Measurements from ENCODE around the gene SELENOH.
"Not testable (repeated sequence)": the region's sequence is repeated elsewhere in the genome, so short reads cannot be mapped to it uniquely, and the experiment has no call there.

Gene SELENOH

DNA sequence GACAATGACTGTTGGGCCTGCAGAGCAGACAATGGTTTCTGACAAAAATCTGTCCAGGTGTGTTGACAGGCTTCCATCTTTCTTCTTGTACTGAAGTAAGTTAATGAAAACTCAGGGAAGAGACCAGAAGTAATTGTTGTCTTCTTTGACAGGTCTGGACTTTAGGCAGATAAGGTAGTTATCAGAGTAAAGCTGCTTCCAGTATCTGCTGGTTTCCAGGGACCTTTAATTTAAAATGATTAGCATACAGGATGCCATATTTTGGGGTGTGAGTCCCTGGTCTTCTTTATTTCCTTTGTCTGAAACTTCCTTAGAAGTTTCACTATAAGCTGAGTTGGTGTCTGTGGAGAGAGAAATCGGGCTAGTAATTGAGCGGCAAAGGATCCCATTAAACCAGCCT is 27.5 kb upstream of the SELENOH start:
- no peaks in the 10 kb centered on the region for H3K9me3 ChIP-seq (replicated peaks; ENCODE audit: insufficient read depth, low read length)
- no peak for DNase-seq
- no peak overlapping the region for H3K9ac ChIP-seq (ENCODE audit: low read length)
- H4K20me1 ChIP-seq (ENCODE audit: insufficient read depth, low read length): no peaks in the 10 kb centered on the region
- no peaks in the 10 kb centered on the region for H3K9me2 ChIP-seq (replicated peaks; ENCODE audit: insufficient read depth, low read length)
- peak overlapping the region; percentile 95 for H3K4me3 ChIP-seq (ENCODE audit: low read length)
- H3F3A ChIP-seq (ENCODE audit: insufficient read depth, low read length): 0 out of 2 replicates have a peak, but pooled peaks cover 7% of the 10 kb centered on the region
- H3K4me2 ChIP-seq (ENCODE audit: low read depth, low read length): peak overlapping the region; percentile 94
- no peak for TF ChIP-seq EZH2 (optimal IDR thresholded peaks at IDR 0.05; ENCODE audit: low read depth, low read length)
- H3K79me2 ChIP-seq (ENCODE audit: low read length): peaks cover 60% of the 10 kb centered on the region
- H3K27ac ChIP-seq (ENCODE audit: low read length): no peak overlapping the region
- H3K36me3 ChIP-seq (replicated peaks; ENCODE audit: insufficient read depth, low read length): no peaks in the 10 kb centered on the region
- H2AFZ ChIP-seq (ENCODE audit: low read length): no peak overlapping the region
- H3K4me1 ChIP-seq (ENCODE audit: low read length): peaks cover 14% of the 10 kb centered on the region
- no peaks in the 10 kb centered on the region for H3K27me3 ChIP-seq (replicated peaks; ENCODE audit: insufficient read depth, low read length)

DNA sequence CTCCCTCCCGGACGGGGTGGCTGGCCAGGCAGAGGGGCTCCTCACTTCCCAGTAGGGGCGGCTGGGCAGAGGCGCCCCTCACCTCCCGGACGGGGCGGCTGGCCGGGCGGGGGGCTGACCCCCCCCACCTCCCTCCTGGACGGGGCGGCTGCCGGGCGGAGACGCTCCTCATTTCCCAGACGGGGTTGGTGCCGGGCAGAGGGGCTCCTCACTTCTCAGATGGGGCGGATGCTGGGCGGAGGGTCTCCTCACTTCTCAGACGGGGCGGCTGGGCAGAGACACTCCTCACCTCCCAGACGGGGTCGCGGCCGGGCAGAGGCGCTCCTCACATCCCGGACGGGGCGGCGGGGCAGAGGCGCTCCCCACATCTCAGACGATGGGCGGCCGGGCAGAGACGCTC is 24.6 kb upstream of the SELENOH start:
- not testable (repeated sequence) for H2AFZ ChIP-seq (ENCODE audit: low read length); H3K9me3 ChIP-seq (replicated peaks; ENCODE audit: insufficient read depth, low read length); H4K20me1 ChIP-seq (ENCODE audit: insufficient read depth, low read length); H3K9me2 ChIP-seq (replicated peaks; ENCODE audit: insufficient read depth, low read length); DNase-seq; H3K4me1 ChIP-seq (ENCODE audit: low read length); H3K36me3 ChIP-seq (replicated peaks; ENCODE audit: insufficient read depth, low read length); H3K4me2 ChIP-seq (ENCODE audit: low read depth, low read length); H3K9ac ChIP-seq (ENCODE audit: low read length); H3K27me3 ChIP-seq (replicated peaks; ENCODE audit: insufficient read depth, low read length); H3K4me3 ChIP-seq (ENCODE audit: low read length); H3K27ac ChIP-seq (ENCODE audit: low read length); H3F3A ChIP-seq (ENCODE audit: insufficient read depth, low read length)
- H3K79me2 ChIP-seq (ENCODE audit: low read length): peaks cover 68% of the 10 kb centered on the region

- Histone ChIP-seq H3K27ac (ENCODE audit: low read length) (no peak overlapping the region), H3K4me1 (ENCODE audit: low read length) (no peaks in the 10 kb centered on the region), H4K20me1 (ENCODE audit: insufficient read depth, low read length) (no peaks in the 10 kb centered on the region), H3F3A (ENCODE audit: insufficient read depth, low read length) (no peaks in the 10 kb centered on the region), H2AFZ (ENCODE audit: low read length) (no peak overlapping the region), H3K9me2 (replicated peaks; ENCODE audit: insufficient read depth, low read length) (no peaks in the 10 kb centered on the region), H3K9me3 (replicated peaks; ENCODE audit: insufficient read depth, low read length) (no peaks in the 10 kb centered on the region), H3K27me3 (replicated peaks; ENCODE audit: insufficient read depth, low read length) (no peaks in the 10 kb centered on the region), H3K36me3 (replicated peaks; ENCODE audit: insufficient read depth, low read length) (no peaks in the 10 kb centered on the region; the same call in 1 of the 2 replicates), H3K79me2 (ENCODE audit: low read length) (peaks cover 88% of the 10 kb centered on the region), H3K9ac (ENCODE audit: low read length) (no peak overlapping the region), H3K4me2 (ENCODE audit: low read depth, low read length) (no peak overlapping the region), H3K4me3 (ENCODE audit: low read length) (no peak overlapping the region)
- TF ChIP-seq, protein P1, sequence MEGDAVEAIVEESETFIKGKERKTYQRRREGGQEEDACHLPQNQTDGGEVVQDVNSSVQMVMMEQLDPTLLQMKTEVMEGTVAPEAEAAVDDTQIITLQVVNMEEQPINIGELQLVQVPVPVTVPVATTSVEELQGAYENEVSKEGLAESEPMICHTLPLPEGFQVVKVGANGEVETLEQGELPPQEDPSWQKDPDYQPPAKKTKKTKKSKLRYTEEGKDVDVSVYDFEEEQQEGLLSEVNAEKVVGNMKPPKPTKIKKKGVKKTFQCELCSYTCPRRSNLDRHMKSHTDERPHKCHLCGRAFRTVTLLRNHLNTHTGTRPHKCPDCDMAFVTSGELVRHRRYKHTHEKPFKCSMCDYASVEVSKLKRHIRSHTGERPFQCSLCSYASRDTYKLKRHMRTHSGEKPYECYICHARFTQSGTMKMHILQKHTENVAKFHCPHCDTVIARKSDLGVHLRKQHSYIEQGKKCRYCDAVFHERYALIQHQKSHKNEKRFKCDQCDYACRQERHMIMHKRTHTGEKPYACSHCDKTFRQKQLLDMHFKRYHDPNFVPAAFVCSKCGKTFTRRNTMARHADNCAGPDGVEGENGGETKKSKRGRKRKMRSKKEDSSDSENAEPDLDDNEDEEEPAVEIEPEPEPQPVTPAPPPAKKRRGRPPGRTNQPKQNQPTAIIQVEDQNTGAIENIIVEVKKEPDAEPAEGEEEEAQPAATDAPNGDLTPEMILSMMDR (IDR thresholded peaks at IDR 0.05; ENCODE audit: low read length): no peak
- TF ChIP-seq EZH2 (optimal IDR thresholded peaks at IDR 0.05; ENCODE audit: low read depth, low read length) (no peak), EZH2phosphoT487 (IDR thresholded peaks at IDR 0.05; ENCODE audit: low read length) (no peak)
- DNase-seq: no peak
Observed at GRCh38 chr11:57727185-57727584, 14.1 kb upstream of the SELENOH start.

DNA sequence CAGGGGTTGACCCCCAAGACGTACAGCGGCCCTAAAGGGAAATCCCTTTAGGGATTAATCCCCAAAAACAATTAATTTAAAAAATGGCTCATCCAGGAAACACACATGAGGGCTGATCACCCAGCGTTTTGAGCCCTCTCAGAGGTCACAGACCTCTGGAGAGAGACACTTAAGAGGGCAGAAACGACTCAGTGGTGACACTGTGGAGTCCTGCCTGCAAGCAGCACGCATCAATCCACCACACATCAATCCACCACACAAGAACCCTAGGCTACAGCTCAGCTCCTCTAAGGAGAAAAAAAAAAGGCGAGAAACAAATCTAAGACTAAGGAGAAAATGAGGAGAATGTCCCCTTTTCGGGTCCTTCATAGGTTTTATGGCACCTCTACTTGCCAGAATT is 12.5 kb upstream of the SELENOH start:
- Histone ChIP-seq H4K20me1 (ENCODE audit: insufficient read depth, low read length) (no peaks in the 10 kb centered on the region), H3K4me3 (ENCODE audit: low read length) (no peak overlapping the region), H3F3A (ENCODE audit: insufficient read depth, low read length) (no peaks in the 10 kb centered on the region), H3K9me3 (replicated peaks; ENCODE audit: insufficient read depth, low read length) (no peaks in the 10 kb centered on the region), H2AFZ (ENCODE audit: low read length) (no peak overlapping the region), H3K4me2 (ENCODE audit: low read depth, low read length) (no peak overlapping the region), H3K27ac (ENCODE audit: low read length) (no peak overlapping the region), H3K79me2 (ENCODE audit: low read length) (peaks cover 90% of the 10 kb centered on the region), H3K27me3 (replicated peaks; ENCODE audit: insufficient read depth, low read length) (no peaks in the 10 kb centered on the region), H3K9me2 (replicated peaks; ENCODE audit: insufficient read depth, low read length) (no peaks in the 10 kb centered on the region), H3K36me3 (replicated peaks; ENCODE audit: insufficient read depth, low read length) (no peaks in the 10 kb centered on the region; the same call in 1 of the 2 replicates), H3K4me1 (ENCODE audit: low read length) (no peaks in the 10 kb centered on the region), H3K9ac (ENCODE audit: low read length) (no peak overlapping the region)
- DNase-seq: no peak
- TF ChIP-seq, protein P1 (IDR thresholded peaks at IDR 0.05; ENCODE audit: low read length): no peak
- TF ChIP-seq EZH2phosphoT487 (IDR thresholded peaks at IDR 0.05; ENCODE audit: low read length) (no peak), EZH2 (optimal IDR thresholded peaks at IDR 0.05; ENCODE audit: low read depth, low read length) (no peak)
